GM12878 (cell line): ENCODE results near the gene RNF13.

Source experiments
- GABPA ChIP-seq: IDR thresholded peaks from 2 replicates; pipeline ENCODE4 v1.6.1; 2014; ENCODE audit warnings: antibody characterized with exemption, low read depth, mild to moderate bottlenecking, inconsistent platforms
- ZNF274 ChIP-seq: IDR thresholded peaks from one replicate; pipeline ENCODE4 v1.8.0; 2011; ENCODE audit not compliant: insufficient read length, insufficient read depth

DNA sequence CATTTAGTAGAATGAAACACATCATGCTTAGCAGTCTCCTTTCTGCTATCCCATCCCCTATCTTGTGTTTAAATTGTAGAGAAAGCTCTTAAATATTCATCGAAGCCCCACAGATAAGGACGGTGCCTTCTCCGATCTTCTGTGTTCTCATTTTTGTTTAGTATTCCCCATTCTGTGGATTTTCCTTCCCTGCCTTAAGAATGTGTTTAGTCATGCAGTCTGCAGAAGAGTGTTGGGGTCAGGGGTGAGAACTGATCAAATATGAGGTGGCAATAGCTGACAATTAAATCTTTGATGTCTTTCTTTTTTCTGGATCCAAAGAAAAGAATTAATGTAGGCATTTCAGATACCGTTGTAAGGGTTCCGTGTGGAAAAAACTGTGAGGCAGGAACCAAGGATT, 11.4 kb upstream of the RNF13 start:
- TF ChIP-seq ZNF274 (no peak), GABPA (no peak)
